ENCODE measurements around the gene AP1G1.

- no peak for TF ChIP-seq CTCF (IDR thresholded peaks at IDR 0.05)
- no peak for TF ChIP-seq ZFX (IDR thresholded peaks at IDR 0.05; ENCODE audit: borderline replicate concordance)
These were observed 37.2 kb upstream of the AP1G1 start, which contains the start of gene ATXN1L for GRCh38 chr16:71845639-71846430.
